ENCODE measurements around the gene IL1RAPL2.

DNA sequence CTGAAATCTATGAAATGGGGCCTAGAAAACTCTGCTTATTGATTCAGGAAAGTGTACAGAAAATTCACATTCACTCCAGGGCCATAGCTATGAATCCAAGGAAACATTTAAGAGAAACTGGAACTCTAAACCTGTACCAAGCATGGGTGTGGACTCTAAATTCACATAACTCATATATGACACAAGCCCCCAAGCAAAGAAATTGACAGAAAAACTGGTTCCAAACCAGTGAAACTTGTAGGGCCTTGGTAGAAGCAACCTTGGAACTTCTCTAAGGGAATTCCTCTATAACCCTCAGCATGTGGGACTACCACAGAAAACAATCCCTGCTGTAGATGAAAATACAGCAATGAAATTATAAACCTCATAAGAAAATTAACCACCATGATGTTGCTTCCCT lies 1149.7 kb downstream of the IL1RAPL2 start:
- TF ChIP-seq, protein P1, sequence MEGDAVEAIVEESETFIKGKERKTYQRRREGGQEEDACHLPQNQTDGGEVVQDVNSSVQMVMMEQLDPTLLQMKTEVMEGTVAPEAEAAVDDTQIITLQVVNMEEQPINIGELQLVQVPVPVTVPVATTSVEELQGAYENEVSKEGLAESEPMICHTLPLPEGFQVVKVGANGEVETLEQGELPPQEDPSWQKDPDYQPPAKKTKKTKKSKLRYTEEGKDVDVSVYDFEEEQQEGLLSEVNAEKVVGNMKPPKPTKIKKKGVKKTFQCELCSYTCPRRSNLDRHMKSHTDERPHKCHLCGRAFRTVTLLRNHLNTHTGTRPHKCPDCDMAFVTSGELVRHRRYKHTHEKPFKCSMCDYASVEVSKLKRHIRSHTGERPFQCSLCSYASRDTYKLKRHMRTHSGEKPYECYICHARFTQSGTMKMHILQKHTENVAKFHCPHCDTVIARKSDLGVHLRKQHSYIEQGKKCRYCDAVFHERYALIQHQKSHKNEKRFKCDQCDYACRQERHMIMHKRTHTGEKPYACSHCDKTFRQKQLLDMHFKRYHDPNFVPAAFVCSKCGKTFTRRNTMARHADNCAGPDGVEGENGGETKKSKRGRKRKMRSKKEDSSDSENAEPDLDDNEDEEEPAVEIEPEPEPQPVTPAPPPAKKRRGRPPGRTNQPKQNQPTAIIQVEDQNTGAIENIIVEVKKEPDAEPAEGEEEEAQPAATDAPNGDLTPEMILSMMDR (IDR thresholded peaks at IDR 0.05): no peak
- TF ChIP-seq POLR2AphosphoS5 (IDR thresholded peaks at IDR 0.05) (no peak), POLR2A (IDR thresholded peaks at IDR 0.05; ENCODE audit: low read depth) (no peak)

Data from esophagus muscularis mucosa (tissue), 3 donors.